ENCODE results near the gene LANCL2.
A peak's percentile ranks its signal among the peaks of the same experiment; 100 is the strongest.

Gene LANCL2

GRCh38 chr7:55472928-55473725, 108.0 kb downstream of the LANCL2 start:
- DNase-seq, result no peak

DNA sequence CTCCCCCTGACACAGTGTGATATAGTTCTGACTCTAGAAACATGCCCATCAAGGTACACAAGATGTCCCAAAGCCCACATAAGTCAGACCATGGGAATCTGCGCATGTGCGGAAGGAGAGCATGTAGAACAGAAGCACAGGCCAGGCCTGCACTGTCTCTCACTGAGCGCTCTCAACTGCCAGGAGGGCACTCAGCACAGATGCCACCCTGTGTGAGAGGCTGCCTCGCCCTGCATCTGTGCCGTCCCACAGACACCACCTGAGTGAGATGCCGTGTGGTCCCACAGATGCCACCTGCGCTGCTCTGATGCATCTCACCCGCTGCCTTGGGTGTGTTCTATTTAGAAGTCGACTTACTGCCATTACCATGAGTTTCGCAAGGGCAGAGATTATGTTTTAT, 108.8 kb downstream of the LANCL2 start:
- DNase-seq, result no peak

GRCh38 chr7:55474944-55475854, 110.1 kb downstream of the LANCL2 start:
- DNase-seq, result no peak

DNA sequence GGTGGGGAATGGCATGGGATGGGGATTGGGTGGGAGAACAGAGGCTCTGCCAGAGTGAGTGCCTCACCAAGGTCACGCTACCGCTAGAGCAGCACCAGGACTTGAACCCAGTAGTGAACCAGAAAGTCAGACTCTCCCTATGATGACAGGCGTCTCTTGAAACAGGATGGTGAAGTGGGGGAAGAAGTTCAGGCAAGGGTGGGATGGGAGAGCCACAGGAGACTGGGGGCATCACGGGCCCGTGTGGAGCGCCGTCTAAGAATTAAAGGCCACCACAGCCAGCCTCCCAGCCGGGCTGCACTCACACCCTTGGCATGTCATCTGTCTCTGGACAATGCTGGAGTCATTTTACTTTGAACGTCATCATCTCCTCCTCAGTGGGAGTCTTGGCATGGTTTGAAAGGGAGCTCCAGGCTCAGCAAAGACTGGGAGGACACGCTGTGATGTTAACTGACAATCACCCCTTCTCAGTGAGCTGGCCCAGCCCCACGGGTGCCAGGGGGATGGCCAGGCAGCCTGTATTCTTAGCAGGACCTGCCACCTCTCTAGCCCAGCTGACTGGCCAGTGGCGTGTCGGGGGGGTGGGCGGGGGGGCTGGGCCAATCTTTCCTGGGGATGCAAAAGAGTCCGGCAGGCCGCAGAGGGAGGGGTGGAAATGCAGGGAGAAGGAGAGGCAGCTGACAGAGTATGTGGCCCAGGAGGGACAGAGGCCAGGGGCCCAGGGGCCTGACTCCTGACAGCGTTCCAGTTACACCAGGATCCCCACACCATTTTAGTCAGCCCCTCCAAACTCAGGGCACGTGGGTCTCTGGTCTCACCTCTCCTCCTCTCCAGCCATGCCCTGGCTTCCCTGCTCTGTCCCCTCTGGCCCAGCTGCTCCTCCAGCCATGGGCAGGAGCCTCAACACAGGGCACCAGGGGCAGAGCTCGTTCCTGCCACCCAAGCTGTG, 111.0 kb downstream of the LANCL2 start:
- DNase-seq, result no peak

DNA sequence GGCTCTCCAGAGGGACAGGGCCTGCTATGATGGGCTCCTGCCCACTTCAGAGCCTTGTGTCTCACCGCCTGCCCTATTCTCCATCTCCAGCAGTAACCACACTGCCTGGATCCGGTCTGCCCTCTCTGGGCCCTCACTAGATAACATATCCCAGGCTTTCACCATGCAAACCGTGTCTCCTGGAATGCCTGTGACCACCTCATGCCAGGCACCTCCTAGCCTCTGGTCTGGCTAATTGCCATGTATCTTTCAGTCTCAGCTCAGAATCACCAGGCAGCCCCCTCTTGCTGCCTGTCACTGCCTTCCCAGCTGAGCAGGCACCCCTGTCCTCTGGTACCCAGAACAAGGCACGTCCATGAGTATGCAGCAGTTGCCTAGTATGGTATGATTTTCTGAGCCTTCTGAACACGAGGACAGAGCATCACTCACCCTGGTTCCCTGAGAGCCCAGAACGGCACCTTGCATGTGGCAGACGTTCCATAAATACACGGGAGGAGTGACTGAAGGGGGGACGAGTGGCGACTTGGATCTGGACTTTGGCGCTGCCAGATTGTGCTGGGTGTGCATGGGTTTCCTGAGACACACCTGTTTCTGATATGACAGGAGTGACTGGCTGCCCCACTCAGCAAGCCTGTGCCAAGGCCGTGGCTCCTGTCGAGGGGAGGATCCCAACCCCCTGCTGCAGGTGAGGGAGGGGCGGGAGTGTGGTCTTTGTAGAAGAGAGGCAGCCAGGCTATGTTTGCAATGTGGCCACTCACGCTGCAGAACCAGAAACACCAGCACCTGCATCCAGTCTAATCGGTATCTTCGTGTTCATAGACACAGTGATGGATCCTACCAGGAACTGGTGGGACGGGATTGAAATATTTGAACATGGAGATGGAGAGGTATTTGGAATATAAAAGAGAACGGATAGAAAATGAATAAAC, 112.0 kb downstream of the LANCL2 start:
- no peak for DNase-seq

DNA sequence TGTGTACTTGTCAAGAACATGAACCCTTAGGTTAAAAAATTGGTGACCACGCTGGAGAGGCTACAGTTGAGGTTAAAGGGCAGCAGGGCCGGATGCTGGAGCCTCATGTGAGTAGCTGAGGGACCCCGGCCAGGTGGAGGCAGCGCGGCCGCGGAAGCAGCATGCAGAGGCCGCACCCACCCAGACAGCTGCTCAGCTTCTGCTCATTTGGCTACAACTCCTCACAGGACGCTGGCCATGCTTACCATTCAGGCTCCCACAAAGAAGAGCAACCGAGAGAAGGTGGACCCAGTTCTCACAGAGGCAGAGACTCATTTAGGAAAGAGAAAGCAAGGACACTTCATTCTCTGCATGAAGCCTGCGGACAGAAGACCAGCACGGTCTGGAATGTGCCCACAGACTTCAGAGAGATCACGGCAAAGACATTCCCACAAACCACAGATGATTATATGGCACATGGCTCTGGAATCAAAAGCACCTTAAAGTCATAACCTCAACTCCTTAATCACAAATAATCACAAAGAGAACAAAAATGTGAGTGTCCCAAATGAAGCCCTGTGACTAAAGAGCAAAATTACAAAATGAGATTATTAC, 112.7 kb downstream of the LANCL2 start:
- DNase-seq, result no peak

GRCh38 chr7:55478700-55479099, 113.6 kb downstream of the LANCL2 start:
- DNase-seq, result no peak

DNA sequence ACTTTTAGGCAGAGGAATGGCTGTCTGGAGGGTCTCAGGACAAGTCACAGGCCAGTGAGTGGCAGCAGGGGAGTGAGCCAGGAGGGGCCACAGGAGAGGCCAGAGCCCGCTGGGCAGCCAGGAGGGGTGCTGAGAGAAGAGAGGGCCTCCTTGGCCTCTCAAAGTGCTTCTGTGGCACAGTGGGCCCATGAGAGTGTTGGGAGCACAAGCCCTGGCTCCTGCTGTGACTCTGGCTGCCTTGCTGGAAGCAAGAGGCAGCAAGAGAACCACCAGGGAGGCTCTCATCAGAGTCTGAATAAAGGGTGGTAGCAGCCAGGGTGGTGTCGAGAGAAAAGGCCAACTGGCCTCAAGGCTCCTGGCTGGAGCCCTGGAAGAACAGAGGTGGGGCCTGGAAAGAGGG, 116.0 kb downstream of the LANCL2 start:
- DNase-seq, result peak; percentile 18

DNA sequence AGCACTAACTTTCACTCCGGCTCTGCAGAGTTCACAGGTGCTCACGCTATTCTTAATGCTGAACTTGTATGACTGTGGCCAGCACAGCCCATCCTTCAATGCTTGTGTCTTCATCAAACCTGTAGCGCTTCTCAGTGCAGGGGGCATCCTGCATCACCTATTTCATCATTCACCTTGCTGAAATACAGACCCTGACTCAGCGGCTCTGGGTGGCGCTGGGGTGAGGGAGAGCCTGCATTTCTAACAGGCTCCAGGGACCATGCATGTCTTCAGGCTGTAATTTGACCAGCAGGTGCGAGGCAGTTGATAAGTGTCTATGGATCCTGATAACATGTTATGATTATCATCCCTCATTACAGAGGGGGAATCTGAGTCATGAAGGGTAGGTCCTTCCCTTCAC, 117.9 kb downstream of the LANCL2 start:
- DNase-seq, result no peak
